K562 (cell line): ENCODE measurements around the gene TUBB1. TPM values are rescaled to one million over a fixed set of nuclear protein-coding genes. Genes with fewer than 3 reads are reported as not detected.

Source experiments
- ATAC-seq: fragments of 200-7000 bp; cut with Tn5 transposase; 3 replicates; pipeline ENCODE4 v1.9.1; 2020; ENCODE audit warnings: moderate library complexity
- BruUV-seq: library from RNA; stranded (reverse); fragments of 400-500 nt; replicated peaks from 2 replicates; lab custom pipeline; 2021; lab: Mats Ljungman, UMichigan
- CTCF ChIA-PET: fragments of 300-600 bp; formaldehyde crosslinking; extraction: SDS; loops from one replicate; lab custom pipeline; 2021; ENCODE audit warnings: low intra/inter-chr PET ratio; lab: Yijun Ruan, JAX
- POLR2A ChIA-PET: fragments of 300-600, 350-650 bp; sonication (Branson Sonifier 250); formaldehyde crosslinking; extraction: SDS; loops from one replicate; lab custom pipeline; 2021; ENCODE audit warnings: antibody characterized with exemption, inconsistent platforms; lab: Yijun Ruan, JAX
- DNase-seq, 4 experiments: peaks; one replicate each; pipeline versions ENCODE4 v3.0.0 to v3.0.0-alpha.2; 2011 to 2018; ENCODE audit warnings: low spot score in 3 of 4, mixed read lengths in 3 of 4; ENCODE audit errors: extremely low read depth in 1 of 4
- FAIRE-seq: peaks from 2 replicates; lab custom pipeline; 2011; peaks lifted over from hg19 to GRCh38; lab: Jason Lieb, UNC
- H2AFZ ChIP-seq: 2 replicates; pipeline ENCODE4 v1.6.0; 2011; ENCODE audit warnings: low read depth, low read length, control low read depth, inconsistent platforms
- H3K27ac ChIP-seq: fragments of 200-600 bp; 3 replicates; pipeline ENCODE4 v1.8.0; 2011; ENCODE audit warnings: low read depth, mild to moderate bottlenecking, control low read depth, inconsistent platforms, low read length, moderate library complexity, mixed read lengths; ENCODE audit errors: extremely low read depth
- H3K27me3 ChIP-seq, 2 experiments: fragments of 300-600 bp in 1 of 2; 2 replicates in 1 of 2; 3 replicates in 1 of 2; pipeline versions ENCODE4 v1.6.0 to v1.8.0; 2011; ENCODE audit warnings: inconsistent platforms in 2 of 2, low read length in 2 of 2, mild to moderate bottlenecking in 1 of 2, mixed read lengths in 1 of 2, moderate library complexity in 1 of 2; ENCODE audit not compliant: control insufficient read depth in 2 of 2, insufficient read depth in 2 of 2
- H3K36me3 ChIP-seq: fragments of 300-600 bp; 3 replicates; pipeline ENCODE4 v1.8.0; 2011; ENCODE audit warnings: mild to moderate bottlenecking, low read length, inconsistent platforms; ENCODE audit not compliant: control insufficient read depth, insufficient read depth
- H3K4me1 ChIP-seq, 2 experiments: fragments of 200-600 bp in 1 of 2; replicated peaks in 1 of 2; 2 replicates in 1 of 2; 3 replicates in 1 of 2; pipeline versions ENCODE4 v1.5.1 to v1.8.0; 2011; ENCODE audit warnings: inconsistent platforms in 2 of 2, low read length in 2 of 2, mild to moderate bottlenecking in 1 of 2, mixed read lengths in 1 of 2, moderate library complexity in 1 of 2; ENCODE audit not compliant: control insufficient read depth in 2 of 2, insufficient read depth in 2 of 2
- H3K4me2 ChIP-seq: 2 replicates; pipeline ENCODE4 v1.6.1; 2011; ENCODE audit warnings: low read length, control low read depth, inconsistent platforms, mixed read lengths; ENCODE audit not compliant: insufficient read depth
- H3K4me3 ChIP-seq: fragments of 200-600 bp; sonication (generic), shearing (Covaris generic); 2 replicates; pipeline ENCODE4 v1.5.1; 2016; ENCODE audit warnings: control low read depth, inconsistent platforms
- H3K79me2 ChIP-seq: fragments of 200-600 bp; 3 replicates; pipeline ENCODE4 v1.8.0; 2011; ENCODE audit warnings: low read length, inconsistent platforms; ENCODE audit not compliant: control insufficient read depth, insufficient read depth
- H3K9ac ChIP-seq, 2 experiments: 2 replicates each; pipeline versions ENCODE4 v1.6.0 to v1.6.1; 2011; ENCODE audit warnings: low read depth in 2 of 2, low read length in 2 of 2, control low read depth in 1 of 2, inconsistent platforms in 1 of 2, mild to moderate bottlenecking in 1 of 2, mixed read lengths in 1 of 2; ENCODE audit not compliant: insufficient read depth in 1 of 2
- H3K9me1 ChIP-seq: one replicate; pipeline ENCODE4 v1.6.0; 2011; ENCODE audit warnings: inconsistent platforms, mild to moderate bottlenecking, low read length, moderate library complexity; ENCODE audit not compliant: control insufficient read depth, insufficient read depth
- H3K9me3 ChIP-seq: replicated peaks from 2 replicates; pipeline ENCODE4 v1.5.1; 2011; ENCODE audit warnings: low read depth, low read length, inconsistent platforms; ENCODE audit not compliant: control insufficient read depth, insufficient read depth
- H4K20me1 ChIP-seq: replicated peaks from 2 replicates; pipeline ENCODE4 v1.6.1; 2011; ENCODE audit warnings: low read length, inconsistent platforms, mixed read lengths; ENCODE audit not compliant: control insufficient read depth, insufficient read depth
- CTCF ChIP-seq, 3 experiments: IDR thresholded peaks in 2 of 3; conservative IDR thresholded peaks in 1 of 3; 2 replicates each; pipeline ENCODE4 v1.5.1; 2011 to 2012; ENCODE audit warnings: low read length in 3 of 3, mild to moderate bottlenecking in 3 of 3, control low read depth in 2 of 3, improper control_type of control experiment in 1 of 3, inconsistent platforms in 1 of 3, low read depth in 1 of 3, mixed read lengths in 1 of 3, moderate library complexity in 1 of 3; ENCODE audit not compliant: insufficient read depth in 2 of 3
- HBP1 ChIP-seq: fragments of 450-650 bp; formaldehyde crosslinking; IDR thresholded peaks from 2 replicates; pipeline ENCODE4 v1.4.0; 2022; ENCODE audit warnings: missing genetic modification characterization
- REST ChIP-seq, 2 experiments: fragments of 450-650 bp; formaldehyde crosslinking in 1 of 2; IDR thresholded peaks; 2 replicates each; pipeline versions ENCODE4 v1.4.0 to v1.6.1; 2014 to 2020; ENCODE audit warnings: mild to moderate bottlenecking in 2 of 2, borderline replicate concordance in 1 of 2, low read depth in 1 of 2
- WGBS: fragments of 100-300 bp; shearing (Covaris generic); methylation state at CpG from one replicate; pipeline ENCODE4 v1.1.6; 2016; ENCODE audit warnings: low coverage, mixed read lengths; ENCODE audit not compliant: insufficient coverage; ENCODE audit errors: missing lambda C conversion rate; 5-methylcytosine and 5-hydroxymethylcytosine counted together
- in situ Hi-C: fragments of 300-500 bp; cut with MboI; formaldehyde crosslinking; loops from 4 replicates; pipeline ENCODE4 v1.15.0; 2018; ENCODE audit warnings: inconsistent platforms, mixed read lengths
- intact Hi-C: fragments of 100-400 bp; cut with micrococcal nuclease; formaldehyde crosslinking; loops from 2 replicates; pipeline ENCODE4 v1.14.2; 2022
- polyA plus RNA-seq, 8 experiments: library from polyadenylated mRNA; depleted of rRNA in 4 of 8; stranded (reverse) in 5 of 8; unstranded in 3 of 8; fragments of >200 nt; fragmentation: Nextera tagmentation in 2 of 8; fragmentation: Illumina TruSeq in 1 of 8; extraction: Ambion mirVana in 2 of 8; extraction: Trizol in 1 of 8; gene quantifications; 2 replicates each; pipeline versions ENCODE4 v1.2.1 to v1.2.3, GENCODE V29; 2011 to 2014; ENCODE audit warnings: inconsistent platforms in 1 of 8, missing spikeins in 1 of 8
- total RNA-seq, 7 experiments: library from RNA; depleted of rRNA in 6 of 7; stranded (reverse); fragments of >200 nt in 6 of 7; fragmentation: Illumina TruSeq in 2 of 7; extraction: Trizol in 2 of 7; gene quantifications; 2 replicates each; pipeline versions ENCODE4 v1.2.1 to v1.2.3, GENCODE V29; 2011 to 2021; ENCODE audit warnings: low replicate concordance in 1 of 7

TUBB1 gene
- total and polyA plus RNA-seq, 9 of the 15 experiments (the other 6 are each of a cell fraction or from before 2014, with no cell fraction given): 1.5 to 3.9 (median 2.4) TPM

- TF ChIP-seq CTCF (IDR thresholded peaks at IDR 0.05 in 2 of 3, conservative IDR thresholded peaks at IDR 0.05 in 1 of 3; ENCODE audit: insufficient read depth in 2 of 3, low read depth in 1 of 3, low read length in 3 of 3): no peak
Observed at GRCh38 chr20:58976061-58976730, 43.0 kb upstream of the TUBB1 start (continued).

GRCh38 chr20:58978351-58979190 lies 40.7 kb upstream of the TUBB1 start:
- H3K27me3 ChIP-seq: no peaks in the 10 kb centered on the region
- H2AFZ ChIP-seq: no peak overlapping the region
- no peaks in the 10 kb centered on the region for H3K9me3 ChIP-seq
- in situ Hi-C loops (loop anchor here (10.0 kb wide), 1 partner anchor 246 kb away; no protein-coding TSS in a partner anchor), intact Hi-C loops (no loop called here)
- H4K20me1 ChIP-seq: 0 out of 2 replicates have a peak, but pooled peaks cover 5% of the 10 kb centered on the region
- no peaks in the 10 kb centered on the region for H3K9me1 ChIP-seq
- H3K27ac ChIP-seq: no peak overlapping the region
- H3K4me1 ChIP-seq: peaks cover 11 to 19% of the 10 kb centered on the region in 2 experiments; a peak in 4 of 5 replicates
- WGBS: 63% methylated on average over 6 of the region's 6 CpGs
- DNase-seq (no peak), FAIRE-seq (no peak), ATAC-seq (no peak)
- H3K4me2 ChIP-seq: no peak overlapping the region
- H3K4me3 ChIP-seq: no peak overlapping the region
- H3K36me3 ChIP-seq: peaks cover 8% of the 10 kb centered on the region; the same call in 1 of the 3 replicates
- POLR2A ChIA-PET: interaction anchor here (0.8 to 1.3 kb wide), 3 partner anchors 10 to 19 kb away, joined by 3 to 6 read pairs (median 3); no protein-coding TSS in a partner anchor
- CTCF ChIA-PET: no interaction called here
- H3K79me2 ChIP-seq: peaks cover 25% of the 10 kb centered on the region
- no TSS peak for BruUV-seq
- no peak overlapping the region for H3K9ac ChIP-seq
- TF ChIP-seq HBP1: no peak
- TF ChIP-seq REST (IDR thresholded peaks at IDR 0.05; ENCODE audit: borderline replicate concordance): no peak
- TF ChIP-seq REST (CRISPR knock-in tag; IDR thresholded peaks at IDR 0.05; ENCODE audit: low read depth): no peak
